H1 (cell line): ENCODE results near the gene CPE. TPM values are rescaled to one million over a fixed set of nuclear protein-coding genes. Genes with fewer than 3 reads are reported as not detected.

Experiments
- CTCF ChIA-PET: fragments of 300-600 bp; sonication (Branson Sonifier 250); formaldehyde crosslinking; loops from one replicate; lab custom pipeline; 2021; ENCODE audit not compliant: partially characterized antibody; lab: Charles Lee
- POLR2A ChIA-PET: fragments of 300-600 bp; sonication (Branson Sonifier 250); formaldehyde crosslinking; loops from one replicate; lab custom pipeline; 2021; ENCODE audit warnings: inconsistent platforms; ENCODE audit not compliant: partially characterized antibody; lab: Charles Lee
- DNase-seq, 2 experiments: peaks; one replicate each; pipeline versions ENCODE4 v3.0.0 to v3.0.0-alpha.2; 2010 to 2022; ENCODE audit warnings: low spot score in 2 of 2, low read depth in 1 of 2, mixed read lengths in 1 of 2
- FAIRE-seq: peaks from 2 replicates; lab custom pipeline; 2011; peaks lifted over from hg19 to GRCh38; lab: Jason Lieb, UNC
- H2AFZ ChIP-seq: 2 replicates; pipeline ENCODE4 v1.8.1; 2012; ENCODE audit warnings: low read length, inconsistent platforms
- H2AK5ac ChIP-seq: 2 replicates; pipeline ENCODE4 v1.6.1; 2013; ENCODE audit warnings: low read depth, low read length
- H2BK120ac ChIP-seq: replicated peaks from 2 replicates; pipeline ENCODE3; 2013; ENCODE audit warnings: low read depth, low read length, inconsistent platforms
- H2BK12ac ChIP-seq: 2 replicates; pipeline ENCODE4 v1.6.1; 2013; ENCODE audit warnings: low read depth, low read length
- H2BK15ac ChIP-seq: 2 replicates; pipeline ENCODE4 v1.6.1; 2013; ENCODE audit warnings: low read length
- H2BK20ac ChIP-seq: 2 replicates; pipeline ENCODE4 v1.6.1; 2013; ENCODE audit warnings: low read length
- H2BK5ac ChIP-seq: 2 replicates; pipeline ENCODE4 v1.6.1; 2013; ENCODE audit warnings: low read depth, low read length
- H3K14ac ChIP-seq: 2 replicates; pipeline ENCODE4 v1.6.1; 2013; ENCODE audit warnings: inconsistent platforms; ENCODE audit not compliant: insufficient read length
- H3K18ac ChIP-seq: 2 replicates; pipeline ENCODE4 v1.6.1; 2013; ENCODE audit warnings: low read length; ENCODE audit errors: extremely low read depth
- H3K23ac ChIP-seq: 2 replicates; pipeline ENCODE4 v1.6.1; 2013; ENCODE audit warnings: inconsistent platforms; ENCODE audit not compliant: insufficient read length
- H3K23me2 ChIP-seq: 2 replicates; pipeline ENCODE4 v1.6.1; 2013; ENCODE audit warnings: low read depth, low read length
- H3K27ac ChIP-seq: 2 replicates; pipeline ENCODE4 v1.6.1; 2011; ENCODE audit warnings: low read depth, low read length, inconsistent platforms
- H3K27me3 ChIP-seq, 4 experiments: replicated peaks in 1 of 4; 1 replicate in 1 of 4; 2 replicates in 3 of 4; pipeline versions ENCODE4 v1.6.1 to v1.8.1; 2011 to 2013; ENCODE audit warnings: low read length in 3 of 4, mild to moderate bottlenecking in 3 of 4, inconsistent platforms in 2 of 4, mixed read lengths in 2 of 4, moderate library complexity in 1 of 4; ENCODE audit not compliant: control insufficient read depth in 3 of 4, insufficient read depth in 3 of 4; ENCODE audit errors: extremely low read depth in 1 of 4
- H3K36me3 ChIP-seq, 4 experiments: 2 replicates each; pipeline versions ENCODE4 v1.6.1 to v1.8.1; 2011 to 2013; ENCODE audit warnings: mild to moderate bottlenecking in 4 of 4, low read length in 3 of 4, moderate library complexity in 2 of 4, control low read depth in 1 of 4, inconsistent platforms in 1 of 4; ENCODE audit not compliant: insufficient read depth in 4 of 4, control insufficient read depth in 2 of 4
- H3K4ac ChIP-seq: replicated peaks from 2 replicates; pipeline ENCODE3; 2013; ENCODE audit warnings: low read length, low read depth, mixed read lengths, inconsistent platforms; ENCODE audit not compliant: insufficient read length
- H3K4me1 ChIP-seq, 4 experiments: replicated peaks in 1 of 4; 1 replicate in 1 of 4; 2 replicates in 3 of 4; pipeline versions ENCODE4 v1.6.1 to v1.8.1; 2011 to 2013; ENCODE audit warnings: low read length in 3 of 4, inconsistent platforms in 2 of 4, mixed read lengths in 1 of 4; ENCODE audit not compliant: insufficient read depth in 4 of 4, control insufficient read depth in 3 of 4
- H3K4me2 ChIP-seq, 2 experiments: 2 replicates each; pipeline versions ENCODE4 v1.6.1 to v1.8.1; 2011 to 2013; ENCODE audit warnings: low read depth in 2 of 2, low read length in 2 of 2, control low read depth in 1 of 2, inconsistent platforms in 1 of 2, mild to moderate bottlenecking in 1 of 2; ENCODE audit not compliant: insufficient read depth in 1 of 2
- H3K4me3 ChIP-seq, 4 experiments: fragments of 200-600, 300-600 bp in 1 of 4; sonication (generic), shearing (Covaris generic), sonication (Bioruptor Twin) in 1 of 4; 2 replicates each; pipeline versions ENCODE4 v1.5.1 to v1.8.1; 2011 to 2016; ENCODE audit warnings: low read length in 4 of 4, low read depth in 3 of 4, control low read depth in 2 of 4, inconsistent platforms in 2 of 4, mild to moderate bottlenecking in 2 of 4, mixed read lengths in 1 of 4, moderate library complexity in 1 of 4; ENCODE audit not compliant: insufficient read depth in 2 of 4; ENCODE audit errors: extremely low read depth in 1 of 4
- H3K56ac ChIP-seq: replicated peaks from 2 replicates; pipeline ENCODE3; 2013; ENCODE audit warnings: low read depth, mild to moderate bottlenecking, mixed read lengths, low read length, inconsistent platforms; ENCODE audit not compliant: insufficient read length
- H3K79me1 ChIP-seq: 2 replicates; pipeline ENCODE4 v1.6.1; 2013; ENCODE audit warnings: low read depth, low read length, control low read depth
- H3K79me2 ChIP-seq, 2 experiments: 2 replicates each; pipeline versions ENCODE4 v1.6.1 to v1.8.1; 2012 to 2013; ENCODE audit warnings: low read length in 2 of 2, mild to moderate bottlenecking in 2 of 2, inconsistent platforms in 1 of 2; ENCODE audit not compliant: insufficient read depth in 2 of 2, control insufficient read depth in 1 of 2
- H3K9ac ChIP-seq, 4 experiments: replicated peaks in 1 of 4; 1 replicate in 1 of 4; 2 replicates in 3 of 4; pipeline versions ENCODE4 v1.6.1 to v1.8.1; 2011 to 2013; ENCODE audit warnings: low read depth in 3 of 4, low read length in 3 of 4, control low read depth in 2 of 4, mild to moderate bottlenecking in 2 of 4, moderate library complexity in 2 of 4, inconsistent platforms in 1 of 4; ENCODE audit errors: extremely low read depth in 1 of 4
- H3K9me3 ChIP-seq, 2 experiments: 2 replicates each; pipeline versions ENCODE4 v1.6.1 to v1.8.1; 2012 to 2013; ENCODE audit warnings: mild to moderate bottlenecking in 2 of 2, moderate library complexity in 2 of 2, control low read depth in 1 of 2, inconsistent platforms in 1 of 2, low read depth in 1 of 2, low read length in 1 of 2, mixed read lengths in 1 of 2; ENCODE audit not compliant: insufficient read depth in 2 of 2
- H4K20me1 ChIP-seq, 2 experiments: replicated peaks in 1 of 2; 2 replicates each; pipeline versions ENCODE3 to v1.8.1; 2011 to 2013; ENCODE audit warnings: inconsistent platforms in 2 of 2, low read length in 2 of 2, mild to moderate bottlenecking in 1 of 2; ENCODE audit not compliant: insufficient read depth in 2 of 2, control insufficient read depth in 1 of 2
- H4K5ac ChIP-seq: 2 replicates; pipeline ENCODE4 v1.6.1; 2013; ENCODE audit warnings: low read length, low read depth, mixed read lengths, inconsistent platforms; ENCODE audit not compliant: insufficient read length
- H4K8ac ChIP-seq: 2 replicates; pipeline ENCODE4 v1.8.0; 2013; ENCODE audit warnings: mild to moderate bottlenecking, moderate library complexity, low read length, inconsistent platforms; ENCODE audit not compliant: insufficient read depth; ENCODE audit errors: extremely low read depth
- H4K91ac ChIP-seq: replicated peaks from 2 replicates; pipeline ENCODE3; 2013; ENCODE audit warnings: low read length, mixed read lengths, inconsistent platforms; ENCODE audit not compliant: insufficient read length
- ASH2L ChIP-seq: fragments of 200-600, 300-600 bp; sonication (generic); IDR thresholded peaks from one replicate; pipeline ENCODE4 v1.7.1; 2017; ENCODE audit warnings: low read length
- CREB1 ChIP-seq: IDR thresholded peaks from 2 replicates; pipeline ENCODE4 v1.6.1; 2012; ENCODE audit warnings: inconsistent platforms
- JUND ChIP-seq: IDR thresholded peaks from 2 replicates; pipeline ENCODE4 v1.6.1; 2011; ENCODE audit warnings: mild to moderate bottlenecking, improper control_type of control experiment, low read length
- SAP30 ChIP-seq: fragments of 300-600 bp; sonication (generic); IDR thresholded peaks from 2 replicates; pipeline ENCODE4 v1.7.1; 2012; ENCODE audit warnings: low read length, moderate library complexity, mild to moderate bottlenecking, inconsistent platforms; ENCODE audit not compliant: insufficient read depth, insufficient replicate concordance
- SP1 ChIP-seq: IDR thresholded peaks from 2 replicates; pipeline ENCODE4 v1.6.1; 2011; ENCODE audit warnings: low read depth, low read length
- WGBS, 2 experiments: shearing (Covaris generic) in 1 of 2; methylation state at CpG; one replicate each; pipeline versions ENCODE4 v1.1.6 to v1.1.7; 2013 to 2015; ENCODE audit warnings: low lambda C conversion rate in 2 of 2, mixed read lengths in 2 of 2, inconsistent platforms in 1 of 2, low coverage in 1 of 2, missing lambda C conversion rate in 1 of 2; ENCODE audit not compliant: insufficient replicate concordance in 2 of 2, insufficient coverage in 1 of 2, insufficient read length in 1 of 2; ENCODE audit errors: extremely low coverage in 1 of 2, missing lambda C conversion rate in 1 of 2; 5-methylcytosine and 5-hydroxymethylcytosine counted together
- polyA plus RNA-seq, 7 experiments: library from polyadenylated mRNA; depleted of rRNA in 3 of 7; stranded (reverse) in 5 of 7; unstranded in 2 of 7; fragments of >200 nt in 5 of 7; fragments of 200-250 nt in 2 of 7; gene quantifications; 1 replicate in 5 of 7; 2 replicates in 1 of 7; 4 replicates in 1 of 7; pipeline versions ENCODE4 v1.2.1 to v1.2.3, GENCODE V29; 2011 to 2013; ENCODE audit warnings: missing spikeins in 2 of 7, mixed read lengths in 2 of 7
- total RNA-seq: library from RNA; stranded (reverse); fragmentation: NEBNext Ultra II Directional; extraction: Animal tissue kit (Norgen Biotek cat#: 25700); gene quantifications from 2 replicates; pipeline ENCODE4 v1.2.1, GENCODE V29; 2021

CPE gene
- total and polyA plus RNA-seq, 2 of the 8 experiments (the other 6 are each of a cell fraction or from before 2014, with no cell fraction given) = 9.4 to 10.2 TPM

- Histone ChIP-seq H3K79me2 (no peaks in the 10 kb centered on the region), H3K56ac (no peak overlapping the region), H3K23ac (no peak overlapping the region), H2BK120ac (no peak overlapping the region), H4K5ac (no peak overlapping the region), H3K18ac (no peak overlapping the region), H3K27me3 (no peaks in the 10 kb centered on the region), H3K14ac (no peak overlapping the region), H4K91ac (no peak overlapping the region), H2BK12ac (no peak overlapping the region), H2AFZ (no peak overlapping the region), H4K20me1 (no peaks in the 10 kb centered on the region), H3K9me3 (no peaks in the 10 kb centered on the region), H2BK20ac (no peak overlapping the region), H3K23me2 (no peaks in the 10 kb centered on the region; the same call in 1 of the 2 replicates), H3K4me3 (no peak overlapping the region), H3K36me3 (no peaks in the 10 kb centered on the region), H2BK5ac (no peak overlapping the region), H3K27ac (no peak overlapping the region), H4K8ac (no peak overlapping the region), H3K4ac (no peak overlapping the region), H3K4me2 (no peak overlapping the region), H2BK15ac (no peak overlapping the region), H3K4me1 (peaks cover 0 to 2% (median 0%) of the 10 kb centered on the region in 4 experiments; a peak in 1 of 7 replicates), H3K79me1 (no peaks in the 10 kb centered on the region), H3K9ac (no peak overlapping the region), H2AK5ac (no peak overlapping the region)
- WGBS, 2 experiments = 81% methylated on average over 7 of the region's 7 CpGs; no CpG with 5 or more reads in 1 of the 2 experiments
- ChIA-PET CTCF (interaction anchor here (1.3 to 1.5 kb wide), 3 partner anchors 9 to 56 kb away, joined by 3 to 8 read pairs (median 4); no protein-coding TSS in a partner anchor), POLR2A (no interaction called here)
- no peak for TF ChIP-seq SAP30
- TF ChIP-seq SP1 = no peak
- TF ChIP-seq ASH2L = no peak
- TF ChIP-seq JUND = peak; percentile 10; the same call in 1 of the 2 replicates
- TF ChIP-seq CREB1 = no peak
- no peak for FAIRE-seq
- DNase-seq = no peak
These were observed 61.8 kb downstream of the CPE start for GRCh38 chr4:165440415-165441158.
